ENCODE results near the gene FTH1.

Gene FTH1

DNA sequence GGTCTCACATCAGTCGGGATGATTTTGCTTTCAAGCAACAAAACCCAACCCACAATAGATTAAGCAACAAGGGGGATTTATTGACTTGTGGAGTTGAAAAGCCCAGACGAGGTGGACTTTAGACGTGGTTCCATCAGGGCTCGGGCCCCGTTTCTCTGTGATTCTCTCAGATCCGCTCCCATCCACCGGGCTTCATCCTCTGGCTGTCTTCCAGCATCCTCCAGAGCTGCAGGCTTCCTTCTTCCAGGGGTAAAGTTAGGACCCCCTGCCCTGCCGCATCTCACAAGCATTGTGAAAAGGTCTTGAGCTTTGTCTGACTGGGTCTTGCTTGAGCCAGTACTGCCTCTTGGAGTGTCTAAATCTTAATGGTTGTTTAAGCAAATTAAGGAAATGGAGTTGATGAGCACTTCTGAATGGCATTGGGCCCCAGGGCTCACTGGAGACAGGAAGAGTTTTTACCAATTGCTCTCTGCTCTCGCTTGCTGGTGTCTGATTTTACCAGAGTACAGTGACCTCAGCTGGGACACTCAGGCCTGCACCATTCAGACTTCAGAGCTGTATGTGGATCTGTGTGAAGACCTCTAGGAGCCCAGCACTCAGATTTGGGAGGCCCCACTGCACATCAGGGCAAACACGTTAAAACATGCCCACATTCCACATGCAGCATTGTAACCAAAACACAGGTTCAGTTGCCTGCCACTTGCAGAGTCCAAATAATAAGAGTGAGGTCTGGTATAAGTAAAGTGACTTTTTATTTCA is 13.5 kb upstream of the FTH1 start:
- peak; percentile 37 for DNase-seq
- in situ Hi-C loops (cut with MboI; ENCODE audit: low pct_unique_long_range_greater_than_20kb, low sequenced_read_pairs), result no loop called here

GRCh38 chr11:61978703-61979661 is 11.5 kb upstream of the FTH1 start:
- in situ Hi-C loops (cut with MboI; ENCODE audit: low pct_unique_long_range_greater_than_20kb, low sequenced_read_pairs), result no loop called here
- DNase-seq, result no peak

- DNase-seq, result no peak
- in situ Hi-C loops (cut with MboI; ENCODE audit: low pct_unique_long_range_greater_than_20kb, low sequenced_read_pairs), result no loop called here
Measured at GRCh38 chr11:61976813-61977475, 9.5 kb upstream of the FTH1 start.

DNA sequence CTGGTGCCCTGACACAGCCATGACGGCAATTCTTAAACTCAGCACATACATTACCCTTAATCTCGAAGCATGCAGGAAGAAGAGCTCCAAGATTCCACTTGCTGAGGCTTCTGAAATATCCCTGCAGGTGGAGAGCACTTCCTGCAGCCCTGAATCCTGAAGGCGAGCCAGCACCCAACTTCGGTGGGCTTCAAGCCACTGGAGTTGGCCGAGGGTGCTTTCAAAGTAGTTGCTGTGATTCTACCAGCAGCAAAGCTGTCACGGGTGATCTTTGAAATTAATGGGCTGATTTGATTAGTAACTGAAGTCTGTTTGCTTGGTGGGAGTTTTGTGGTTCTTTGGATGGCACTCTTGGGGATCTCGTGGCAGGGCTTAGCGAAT is 9.0 kb upstream of the FTH1 start:
- in situ Hi-C loops (cut with MboI; ENCODE audit: low pct_unique_long_range_greater_than_20kb, low sequenced_read_pairs), result no loop called here
- no peak for DNase-seq

DNA sequence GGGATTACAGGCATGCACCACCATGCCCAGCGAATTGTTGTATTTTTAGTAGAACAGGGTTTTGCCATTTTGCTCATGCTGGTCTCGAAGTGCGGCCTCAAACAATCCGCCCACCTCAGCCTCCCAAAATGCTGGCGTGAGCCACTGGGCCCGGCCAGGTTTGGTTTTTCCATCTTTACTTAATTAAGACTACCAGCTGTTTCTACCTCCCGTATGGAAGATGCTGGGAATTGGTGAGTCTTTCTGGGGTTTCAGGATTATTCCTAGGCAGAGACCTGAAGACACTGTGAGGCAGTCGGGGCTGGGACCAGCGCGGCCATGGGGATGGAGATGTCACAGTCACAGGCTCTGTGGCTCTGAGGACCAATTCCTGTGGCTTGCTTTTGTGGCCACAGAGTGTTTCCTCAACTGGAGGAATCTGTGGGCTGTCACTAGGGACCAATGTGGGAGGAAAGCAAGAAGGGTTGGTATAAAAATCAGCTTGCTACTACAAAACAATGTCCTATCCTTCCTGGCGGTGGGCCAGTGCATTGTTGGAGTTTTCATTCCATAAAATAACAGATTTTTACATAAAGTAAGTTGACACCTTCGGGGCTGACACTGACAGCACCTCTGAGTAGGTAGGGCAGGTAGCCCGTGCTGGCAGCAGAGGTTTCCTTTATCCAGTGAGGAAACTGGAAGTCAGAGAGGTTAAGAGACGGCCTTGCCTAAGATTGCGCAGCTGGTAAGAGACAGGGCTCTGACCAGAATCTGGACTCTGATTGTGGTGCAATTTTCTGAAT is 8.4 kb upstream of the FTH1 start:
- DNase-seq, result no peak
- in situ Hi-C loops (cut with MboI; ENCODE audit: low pct_unique_long_range_greater_than_20kb, low sequenced_read_pairs), result no loop called here

DNA sequence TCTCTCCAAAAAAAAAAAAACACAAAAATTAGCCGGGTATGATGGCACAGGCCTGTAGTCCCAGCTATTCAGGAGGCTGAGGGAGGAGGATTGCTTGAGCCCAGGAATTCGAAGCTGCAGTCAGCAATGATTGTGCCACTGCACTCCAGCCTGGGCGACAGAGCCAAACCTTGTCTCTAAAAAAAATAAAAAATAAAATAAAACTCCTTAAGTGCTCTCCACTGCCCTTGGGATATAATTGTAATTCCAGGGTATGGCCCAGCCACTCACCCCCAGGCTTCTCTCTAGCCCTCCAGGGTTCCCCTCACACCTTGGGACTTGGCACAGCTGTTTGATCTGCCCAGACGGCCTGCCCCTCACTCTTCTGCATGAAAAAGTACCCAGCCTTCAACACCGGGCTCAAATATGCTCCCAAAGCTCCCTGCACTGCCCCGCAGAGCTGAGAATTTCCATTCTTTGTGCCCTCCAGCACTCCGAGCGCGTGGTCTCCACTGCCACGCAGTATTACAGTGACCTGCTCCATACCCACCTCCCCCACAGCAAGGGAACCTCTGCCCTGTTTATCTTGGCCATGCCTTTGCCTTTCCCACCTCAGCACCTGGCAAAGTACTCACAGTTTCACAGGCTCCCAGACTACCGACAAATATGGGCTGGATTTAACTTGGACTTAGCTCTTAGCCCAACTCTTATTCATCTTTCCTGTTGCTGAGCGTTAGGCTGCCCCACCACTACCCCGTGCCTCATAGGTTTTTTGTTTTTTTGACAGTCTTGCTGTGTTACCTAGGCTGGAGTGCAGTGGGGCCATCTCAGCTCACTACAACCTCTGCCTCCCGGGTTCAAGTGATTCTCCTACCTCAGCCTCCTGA is 7.6 kb upstream of the FTH1 start:
- DNase-seq, result no peak
- in situ Hi-C loops (cut with MboI; ENCODE audit: low pct_unique_long_range_greater_than_20kb, low sequenced_read_pairs), result no loop called here

GRCh38 chr11:61973476-61974162 is 6.2 kb upstream of the FTH1 start:
- in situ Hi-C loops (cut with MboI; ENCODE audit: low pct_unique_long_range_greater_than_20kb, low sequenced_read_pairs), result no loop called here
- DNase-seq, result no peak

DNA sequence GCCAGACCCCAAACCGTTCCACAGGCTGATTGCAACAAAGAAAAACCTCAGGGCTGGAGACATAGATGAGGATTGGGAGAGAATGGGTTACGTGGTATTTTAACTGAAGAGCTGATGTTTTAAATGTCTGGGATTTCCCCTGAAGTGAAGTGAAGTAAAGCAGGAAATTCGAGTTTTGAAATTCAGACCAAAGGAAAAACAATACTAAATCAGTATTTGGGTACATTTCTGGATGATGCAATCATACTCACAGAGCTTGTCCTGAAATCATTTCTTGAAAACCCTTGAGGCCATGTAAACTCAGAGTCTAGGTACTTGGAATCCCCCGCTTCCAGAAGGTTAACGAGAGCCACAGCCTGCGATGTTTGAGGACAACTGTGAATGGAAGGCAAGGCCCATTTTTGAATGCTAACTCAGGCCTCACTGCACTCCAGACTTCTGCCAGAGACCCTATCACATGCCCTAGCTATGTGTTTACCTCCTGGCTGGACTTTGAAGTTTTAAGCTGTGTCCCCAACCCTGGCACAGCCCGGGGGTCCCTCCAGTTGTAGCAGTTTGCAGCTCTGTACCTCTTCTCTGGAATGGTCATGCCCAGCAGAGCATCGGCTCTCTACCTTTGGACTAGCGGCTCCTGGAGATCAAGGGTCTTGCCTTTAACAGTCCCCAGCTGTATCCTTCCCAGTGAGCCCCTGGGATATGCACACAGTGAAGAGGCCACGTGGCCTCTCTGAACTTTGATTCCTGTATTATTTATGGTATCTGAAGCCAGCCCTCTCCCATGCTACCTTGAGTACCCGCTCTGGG is 5.4 kb upstream of the FTH1 start:
- in situ Hi-C loops (cut with MboI; ENCODE audit: low pct_unique_long_range_greater_than_20kb, low sequenced_read_pairs), result no loop called here
- DNase-seq, result no peak

GRCh38 chr11:61972112-61972671 is 4.8 kb upstream of the FTH1 start:
- in situ Hi-C loops (cut with MboI; ENCODE audit: low pct_unique_long_range_greater_than_20kb, low sequenced_read_pairs), result no loop called here
- no peak for DNase-seq

GRCh38 chr11:61971248-61972111 is 4.0 kb upstream of the FTH1 start:
- DNase-seq, result peak; percentile 97
- in situ Hi-C loops (cut with MboI; ENCODE audit: low pct_unique_long_range_greater_than_20kb, low sequenced_read_pairs), result no loop called here

DNA sequence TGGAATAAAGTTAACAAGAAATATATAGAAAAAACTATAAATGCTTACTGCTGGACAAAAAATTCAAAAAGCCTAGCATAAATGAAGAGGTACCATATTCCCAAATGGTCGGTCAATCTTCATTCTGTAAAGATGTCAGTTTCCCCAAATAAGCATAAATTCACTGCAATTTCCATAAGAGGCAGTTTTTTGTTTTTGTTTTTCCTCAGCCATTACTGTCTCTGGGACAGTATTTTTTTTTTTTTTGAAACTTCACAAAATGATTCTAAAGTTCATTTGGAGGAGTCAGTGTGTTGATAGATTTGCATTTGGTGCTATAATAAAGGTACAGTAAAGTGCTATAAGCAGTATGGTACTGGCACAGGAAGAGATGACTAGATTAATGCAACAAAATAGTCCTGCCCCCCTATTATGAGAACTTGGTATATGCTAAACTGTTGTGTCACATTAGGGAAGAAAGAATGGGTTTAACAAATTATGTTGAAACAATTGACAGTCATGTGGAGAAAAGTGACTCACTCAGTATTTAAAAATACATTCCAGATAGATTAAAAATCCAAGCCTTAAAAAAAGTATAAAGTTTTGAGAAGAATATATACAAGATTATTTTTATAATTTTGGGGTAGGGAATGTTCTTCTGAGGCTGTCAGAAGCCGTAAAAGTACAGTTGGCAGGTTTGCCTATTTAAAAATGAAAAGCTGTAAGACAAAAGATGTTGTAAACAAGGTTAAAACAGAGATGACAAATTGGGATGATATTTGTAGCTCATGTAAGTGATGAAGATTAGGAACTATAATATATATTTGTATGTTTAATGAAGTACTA is 2.6 kb upstream of the FTH1 start:
- in situ Hi-C loops (cut with MboI; ENCODE audit: low pct_unique_long_range_greater_than_20kb, low sequenced_read_pairs), result no loop called here
- DNase-seq, result no peak

DNA sequence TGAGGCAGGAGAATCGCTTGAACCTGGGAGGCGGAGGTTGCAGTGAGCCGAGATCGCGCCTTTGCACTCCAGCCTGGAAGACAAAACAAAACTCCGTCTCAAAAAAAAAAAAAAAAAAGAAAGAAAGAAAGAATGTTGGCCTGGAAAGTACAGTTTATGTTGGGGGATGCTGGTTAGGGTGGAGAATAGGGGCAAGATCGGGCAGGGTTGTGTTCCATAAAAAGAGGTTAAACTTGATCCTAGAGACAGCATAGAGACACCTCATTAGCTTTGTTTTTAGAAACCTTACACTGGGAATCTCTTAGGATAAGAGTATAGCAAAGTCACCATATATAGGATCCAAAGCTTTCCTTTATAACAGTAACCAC is 1.9 kb upstream of the FTH1 start:
- DNase-seq, result no peak
- in situ Hi-C loops (cut with MboI; ENCODE audit: low pct_unique_long_range_greater_than_20kb, low sequenced_read_pairs), result no loop called here

DNA sequence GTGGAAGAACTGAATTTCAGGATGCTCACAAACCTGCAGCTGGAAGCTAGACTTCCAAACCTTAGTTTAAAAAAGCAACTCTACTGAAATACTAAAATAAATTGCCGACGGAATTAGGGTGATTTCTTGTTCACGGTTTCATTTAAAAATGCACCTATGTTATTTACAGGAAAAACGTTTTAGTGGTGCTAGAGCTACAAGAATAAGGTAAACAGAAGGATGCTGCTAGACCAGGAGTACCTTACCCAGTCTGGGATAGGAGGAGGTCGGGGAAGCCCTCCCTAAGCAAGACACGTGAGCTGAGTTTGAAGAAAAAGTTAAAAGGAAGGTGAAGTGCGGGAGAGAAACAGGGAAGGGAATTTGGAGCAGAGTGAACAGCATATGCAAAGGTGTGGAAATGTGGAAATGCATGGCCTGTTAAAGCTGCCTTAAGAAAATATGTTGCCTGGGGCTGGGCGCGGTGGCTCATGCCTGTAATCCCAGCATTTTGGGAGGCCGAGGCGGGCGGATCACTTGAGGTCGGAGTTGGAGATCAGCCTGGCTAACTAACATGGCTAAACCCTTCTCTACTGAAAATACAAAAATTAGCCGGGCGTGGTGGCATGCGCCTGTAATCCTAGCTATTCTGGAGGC is 1.4 kb upstream of the FTH1 start:
- in situ Hi-C loops (cut with MboI; ENCODE audit: low pct_unique_long_range_greater_than_20kb, low sequenced_read_pairs), result no loop called here

GRCh38 chr11:61967924-61968757 is 707 bp upstream of the FTH1 start:
- in situ Hi-C loops (cut with MboI; ENCODE audit: low pct_unique_long_range_greater_than_20kb, low sequenced_read_pairs), result no loop called here
- no peak for DNase-seq

More for the DNA sequence above, 1.4 kb upstream of the FTH1 start:
- DNase-seq, result no peak

Data from KBM-7 (cell line).